Activated CD4-positive, alpha-beta memory T cell treated with anti-CD3 and anti-CD28 coated beads for 36 hours (primary cell): ENCODE data around the gene GFRA1. TPM values are rescaled to one million over a fixed set of nuclear protein-coding genes. Genes with fewer than 3 reads are reported as not detected.

Source experiments
- CTCF ChIA-PET: fragments of 350-600 bp; sonication (Branson Sonifier 250); formaldehyde crosslinking; loops from one replicate; lab custom pipeline; 2021; ENCODE audit warnings: antibody characterized with exemption, inconsistent platforms; lab: Charles Lee
- POLR2A ChIA-PET: fragments of 350-600 bp; sonication (Branson Sonifier 250); formaldehyde crosslinking; loops from one replicate; lab custom pipeline; 2021; ENCODE audit warnings: antibody characterized with exemption; lab: Charles Lee
- DNase-seq: peaks from one replicate; pipeline ENCODE4 v3.0.0-alpha.2; 2020
- H3K27ac Mint-ChIP-seq: one replicate; pipeline ENCODE4 v1.8.0; 2021; ENCODE audit warnings: mixed read lengths
- H3K27me3 Mint-ChIP-seq: one replicate; pipeline ENCODE4 v1.8.0; 2021; ENCODE audit warnings: mixed read lengths
- H3K36me3 Mint-ChIP-seq: one replicate; pipeline ENCODE4 v1.8.0; 2021; ENCODE audit warnings: mixed read lengths
- H3K4me1 Mint-ChIP-seq: one replicate; pipeline ENCODE4 v1.8.0; 2021; ENCODE audit warnings: low read depth, mixed read lengths
- H3K4me3 Mint-ChIP-seq: one replicate; pipeline ENCODE4 v1.8.0; 2021; ENCODE audit warnings: mild to moderate bottlenecking, mixed read lengths
- H3K9me3 Mint-ChIP-seq: one replicate; pipeline ENCODE4 v1.8.0; 2021; ENCODE audit warnings: mixed read lengths
- intact Hi-C: fragments of 100-400 bp; cut with micrococcal nuclease; formaldehyde crosslinking; loops from one replicate; pipeline ENCODE4 v1.15.1; 2023
- total RNA-seq, 2 experiments: library from RNA; stranded (reverse); gene quantifications; one replicate each; pipeline ENCODE4 v1.2.3, GENCODE V29; 2021

Gene GFRA1
- total RNA-seq, 2 experiments from 2014 or later = not detected

- Mint-ChIP-seq H3K27ac (no peak overlapping the region), H3K9me3 (no peaks in the 10 kb centered on the region), H3K36me3 (no peaks in the 10 kb centered on the region), H3K4me3 (no peak overlapping the region), H3K27me3 (no peaks in the 10 kb centered on the region), H3K4me1 (no peaks in the 10 kb centered on the region)
- ChIA-PET CTCF (no interaction called here), POLR2A (no interaction called here)
- DNase-seq = no peak
- intact Hi-C loops = no loop called here
Observed at GRCh38 chr10:116094356-116094755, 178.7 kb downstream of the GFRA1 start.

GRCh38 chr10:116093031-116093430, 180.0 kb downstream of the GFRA1 start:
- no peaks in the 10 kb centered on the region for H3K9me3 Mint-ChIP-seq

GRCh38 chr10:116088985-116089384, 184.0 kb downstream of the GFRA1 start:
- ChIA-PET CTCF (no interaction called here), POLR2A (no interaction called here)
- Mint-ChIP-seq H3K27ac (no peak overlapping the region), H3K9me3 (no peaks in the 10 kb centered on the region), H3K4me3 (no peak overlapping the region), H3K4me1 (no peaks in the 10 kb centered on the region), H3K27me3 (no peaks in the 10 kb centered on the region), H3K36me3 (no peaks in the 10 kb centered on the region)
- DNase-seq = no peak
- intact Hi-C loops = no loop called here

More at GRCh38 chr10:116093031-116093430, 180.0 kb downstream of the GFRA1 start:
- ChIA-PET CTCF (no interaction called here), POLR2A (no interaction called here)
- DNase-seq = no peak
- H3K27ac Mint-ChIP-seq = no peak overlapping the region
- H3K4me1 Mint-ChIP-seq = no peaks in the 10 kb centered on the region
- intact Hi-C loops = no loop called here
- H3K27me3 Mint-ChIP-seq = no peaks in the 10 kb centered on the region
- no peaks in the 10 kb centered on the region for H3K36me3 Mint-ChIP-seq
- H3K4me3 Mint-ChIP-seq = no peak overlapping the region

- Mint-ChIP-seq H3K4me3 (no peak overlapping the region), H3K27ac (no peak overlapping the region), H3K27me3 (no peaks in the 10 kb centered on the region), H3K9me3 (no peaks in the 10 kb centered on the region), H3K4me1 (no peaks in the 10 kb centered on the region), H3K36me3 (no peaks in the 10 kb centered on the region)
- CTCF ChIA-PET = no interaction called here
- DNase-seq = no peak
- intact Hi-C loops = no loop called here
- POLR2A ChIA-PET = no interaction called here
Observed at GRCh38 chr10:116085323-116085722, 187.7 kb downstream of the GFRA1 start.

DNA sequence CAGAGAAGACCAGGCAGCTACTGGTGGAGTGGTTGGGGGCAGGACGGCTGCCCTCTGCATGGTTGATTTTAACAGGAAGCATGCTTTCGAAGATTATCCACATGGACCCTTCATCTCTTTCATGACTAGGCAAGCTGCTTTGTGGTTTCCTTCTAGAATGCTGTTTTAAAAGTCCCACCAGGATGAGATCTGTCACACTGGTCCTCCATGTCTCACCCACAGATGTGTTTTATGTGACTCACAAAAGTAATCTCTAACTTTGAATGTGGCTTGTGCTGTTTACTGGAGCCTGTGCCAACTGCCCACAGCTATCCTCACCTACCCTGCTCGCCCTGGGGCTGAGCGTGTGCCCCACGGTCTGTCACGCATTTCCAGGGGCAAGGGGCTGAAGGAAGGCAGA, 188.8 kb downstream of the GFRA1 start:
- CTCF ChIA-PET = no interaction called here
- Mint-ChIP-seq H3K9me3 (no peaks in the 10 kb centered on the region), H3K36me3 (no peaks in the 10 kb centered on the region), H3K27me3 (no peaks in the 10 kb centered on the region), H3K27ac (no peak overlapping the region), H3K4me3 (no peak overlapping the region), H3K4me1 (no peaks in the 10 kb centered on the region)
- DNase-seq = no peak
- POLR2A ChIA-PET = no interaction called here
- intact Hi-C loops = no loop called here

DNA sequence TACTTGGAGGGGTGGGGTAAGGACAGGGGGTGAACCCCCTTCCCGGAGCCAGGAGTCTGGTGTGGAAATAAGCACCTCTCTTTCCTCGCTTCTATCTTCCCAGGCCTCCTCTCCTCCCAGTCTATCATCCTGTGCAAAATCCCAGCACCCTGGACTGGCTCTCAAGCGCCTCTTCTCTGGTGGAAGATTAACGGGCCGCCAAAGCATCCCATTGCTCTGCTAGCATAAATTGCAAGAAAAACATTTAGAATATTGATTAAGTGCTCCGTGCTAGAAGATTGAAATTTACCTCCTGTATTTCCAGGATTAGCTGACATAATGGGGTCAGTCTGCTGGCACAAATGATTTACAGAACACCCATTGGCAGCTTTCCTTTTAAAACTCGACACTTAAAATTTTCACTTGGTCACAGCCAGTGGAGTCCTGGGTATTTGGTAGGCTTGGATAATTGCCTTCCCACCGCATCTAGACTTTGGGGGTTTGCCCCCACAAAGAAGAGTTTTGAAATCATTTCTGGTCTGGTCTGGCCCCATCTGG, 189.7 kb downstream of the GFRA1 start:
- Mint-ChIP-seq H3K9me3 (no peaks in the 10 kb centered on the region), H3K4me1 (no peaks in the 10 kb centered on the region), H3K4me3 (no peak overlapping the region), H3K36me3 (no peaks in the 10 kb centered on the region), H3K27me3 (no peaks in the 10 kb centered on the region), H3K27ac (no peak overlapping the region)
- POLR2A ChIA-PET = no interaction called here
- CTCF ChIA-PET = no interaction called here
- intact Hi-C loops = no loop called here
- no peak for DNase-seq

DNA sequence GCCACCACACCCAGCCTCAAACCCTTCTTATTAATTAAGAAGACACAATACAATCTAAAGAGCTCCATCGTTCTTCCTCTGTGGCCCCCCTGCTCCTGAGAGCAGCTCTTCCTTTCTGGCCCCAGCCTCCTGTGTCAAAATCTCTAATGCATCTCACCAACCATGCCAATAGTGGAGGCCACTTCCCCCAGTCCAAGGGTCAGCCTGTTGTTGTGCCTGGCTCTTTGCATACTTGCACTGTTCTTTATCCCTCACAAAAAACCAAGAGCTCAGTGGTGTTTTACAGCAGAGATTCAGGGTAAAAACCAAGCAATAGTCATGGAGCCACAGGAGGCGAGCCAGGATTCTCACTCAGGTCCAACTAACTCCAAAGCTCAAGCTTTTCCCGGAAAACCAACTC, 190.2 kb downstream of the GFRA1 start:
- intact Hi-C loops = no loop called here
- Mint-ChIP-seq H3K9me3 (no peaks in the 10 kb centered on the region), H3K27me3 (no peaks in the 10 kb centered on the region), H3K4me1 (no peaks in the 10 kb centered on the region), H3K27ac (no peak overlapping the region), H3K36me3 (no peaks in the 10 kb centered on the region), H3K4me3 (no peak overlapping the region)
- POLR2A ChIA-PET = no interaction called here
- no peak for DNase-seq
- CTCF ChIA-PET = no interaction called here

- intact Hi-C loops = no loop called here
- Mint-ChIP-seq H3K27ac (no peak overlapping the region), H3K27me3 (no peaks in the 10 kb centered on the region), H3K36me3 (no peaks in the 10 kb centered on the region), H3K9me3 (no peaks in the 10 kb centered on the region), H3K4me1 (no peaks in the 10 kb centered on the region), H3K4me3 (no peak overlapping the region)
- ChIA-PET CTCF (no interaction called here), POLR2A (no interaction called here)
- no peak for DNase-seq
Observed at GRCh38 chr10:116082206-116082605, 190.8 kb downstream of the GFRA1 start.

DNA sequence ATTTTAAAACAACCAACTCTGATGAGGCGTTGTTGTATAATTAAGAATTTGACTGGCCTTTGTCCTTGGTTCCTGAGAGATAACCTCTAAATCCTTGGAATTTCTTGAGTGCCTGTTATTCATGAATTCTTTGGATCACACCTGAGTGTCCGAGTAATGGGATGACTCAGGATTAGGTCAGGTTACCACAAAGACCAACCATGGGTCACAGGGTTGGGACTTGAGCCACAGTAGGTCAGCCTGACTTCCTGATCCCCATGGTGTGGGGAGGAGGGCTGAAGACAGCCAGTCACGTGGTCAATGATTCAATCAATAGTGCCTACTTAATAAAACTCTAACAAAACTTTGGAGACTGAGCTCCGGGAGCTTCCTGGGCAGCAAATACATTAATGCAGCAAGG, 192.5 kb downstream of the GFRA1 start:
- H3K36me3 Mint-ChIP-seq = no peaks in the 10 kb centered on the region
- ChIA-PET CTCF (no interaction called here), POLR2A (no interaction called here)
- no peak for DNase-seq
- H3K9me3 Mint-ChIP-seq = no peaks in the 10 kb centered on the region
- H3K27ac Mint-ChIP-seq = no peak overlapping the region
- no peak overlapping the region for H3K4me3 Mint-ChIP-seq
- H3K4me1 Mint-ChIP-seq = no peaks in the 10 kb centered on the region
- no peaks in the 10 kb centered on the region for H3K27me3 Mint-ChIP-seq
- intact Hi-C loops = no loop called here

- DNase-seq = no peak
- Mint-ChIP-seq H3K4me3 (no peak overlapping the region), H3K4me1 (no peaks in the 10 kb centered on the region), H3K27me3 (no peaks in the 10 kb centered on the region), H3K27ac (no peak overlapping the region), H3K36me3 (no peaks in the 10 kb centered on the region), H3K9me3 (no peaks in the 10 kb centered on the region)
- ChIA-PET POLR2A (no interaction called here), CTCF (no interaction called here)
- intact Hi-C loops = no loop called here
Observed at GRCh38 chr10:116079355-116079754, 193.7 kb downstream of the GFRA1 start.

GRCh38 chr10:116076621-116077020, 196.4 kb downstream of the GFRA1 start:
- Mint-ChIP-seq H3K36me3 (no peaks in the 10 kb centered on the region), H3K4me1 (no peaks in the 10 kb centered on the region), H3K4me3 (no peak overlapping the region), H3K27me3 (no peaks in the 10 kb centered on the region), H3K9me3 (no peaks in the 10 kb centered on the region), H3K27ac (no peak overlapping the region)
- POLR2A ChIA-PET = no interaction called here
- CTCF ChIA-PET = no interaction called here
- intact Hi-C loops = no loop called here
- DNase-seq = no peak

DNA sequence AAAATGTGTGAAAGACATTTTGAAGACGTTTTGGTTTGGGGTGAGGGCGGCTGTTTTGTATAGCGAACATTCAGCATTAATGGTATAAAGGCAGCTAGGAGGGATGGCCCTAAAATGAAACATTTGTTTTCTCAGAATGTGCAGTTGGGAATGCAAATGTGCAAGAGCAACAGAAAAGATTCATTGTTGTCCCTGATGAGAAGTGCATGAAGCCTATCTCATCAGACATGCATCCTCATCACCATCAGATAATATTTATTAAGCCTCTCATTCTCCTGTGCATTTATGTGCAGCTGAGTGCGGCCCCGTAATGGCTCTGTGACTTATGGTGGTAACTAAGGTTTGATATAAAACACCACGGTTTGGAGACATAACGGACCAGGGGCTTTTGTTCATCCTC, 199.5 kb downstream of the GFRA1 start:
- H3K27me3 Mint-ChIP-seq = no peaks in the 10 kb centered on the region
- no peak overlapping the region for H3K4me3 Mint-ChIP-seq
- no peaks in the 10 kb centered on the region for H3K4me1 Mint-ChIP-seq
- POLR2A ChIA-PET = no interaction called here
- intact Hi-C loops = no loop called here
- H3K36me3 Mint-ChIP-seq = no peaks in the 10 kb centered on the region
- no peak overlapping the region for H3K27ac Mint-ChIP-seq
- H3K9me3 Mint-ChIP-seq = no peaks in the 10 kb centered on the region
- CTCF ChIA-PET = no interaction called here
- no peak for DNase-seq

- intact Hi-C loops = no loop called here
- H3K9me3 Mint-ChIP-seq = no peaks in the 10 kb centered on the region
- H3K4me3 Mint-ChIP-seq = no peak overlapping the region
- no peaks in the 10 kb centered on the region for H3K27me3 Mint-ChIP-seq
- no peaks in the 10 kb centered on the region for H3K36me3 Mint-ChIP-seq
- H3K27ac Mint-ChIP-seq = no peak overlapping the region
- no peaks in the 10 kb centered on the region for H3K4me1 Mint-ChIP-seq
- DNase-seq = no peak
- CTCF ChIA-PET = no interaction called here
- POLR2A ChIA-PET = no interaction called here
Observed at GRCh38 chr10:116073001-116073400, 200.0 kb downstream of the GFRA1 start.
